T-helper 2 cell treated with Interferon-gamma antibody and Interleukin-4, amounts not matched to agents 100 ng/mL and 5 ng/mL, for 36 hours (primary cell): ENCODE results near the gene URB1. TPM values are rescaled to one million over a fixed set of nuclear protein-coding genes. Genes with fewer than 3 reads are reported as not detected.

Source experiments
- intact Hi-C: fragments of 100-400 bp; cut with micrococcal nuclease; formaldehyde crosslinking; loops from one replicate; pipeline ENCODE4 v1.15.1; 2023
- total RNA-seq: library from RNA; stranded (reverse); gene quantifications from 2 replicates; pipeline ENCODE4 v1.2.3, GENCODE V29; 2022

URB1 gene
- total RNA-seq, 1 donor from 2014 or later = 22.8 TPM

- intact Hi-C loops = loop anchor here (1.0 to 10.0 kb wide), 5 partner anchors 19 to 360 kb away; partner anchors contain the start of genes CFAP298, MIS18A and URB1
These were observed 19.6 kb upstream of the URB1 start, which contains the start of gene EVA1C for GRCh38 chr21:32412162-32413014. EVA1C (plus strand) TSS chr21:32412706; CDS start chr21:32412854, 148 bp downstream.

- intact Hi-C loops = loop anchor here (1.0 to 10.0 kb wide), 5 partner anchors 18 to 361 kb away; partner anchors contain the start of genes CFAP298, MIS18A and URB1
These were observed 18.7 kb upstream of the URB1 start for GRCh38 chr21:32411350-32412161.

GRCh38 chr21:32410916-32411315 lies 18.1 kb upstream of the URB1 start:
- intact Hi-C loops = loop anchor here (5.0 to 10.0 kb wide), 3 partner anchors 84 to 201 kb away; partner anchors contain the start of genes CFAP298 and MIS18A

- intact Hi-C loops = loop anchor here (5.0 to 10.0 kb wide), 3 partner anchors 85 to 202 kb away; partner anchors contain the start of genes CFAP298 and MIS18A
These were observed 17.5 kb upstream of the URB1 start for GRCh38 chr21:32410291-32410690.

GRCh38 chr21:32406405-32406804 lies 13.6 kb upstream of the URB1 start:
- intact Hi-C loops = loop anchor here (10.0 kb wide), 1 partner anchor 418 kb away; no protein-coding TSS in a partner anchor

GRCh38 chr21:32403201-32403777 lies 10.5 kb upstream of the URB1 start:
- intact Hi-C loops = loop anchor here (1.0 to 10.0 kb wide), 3 partner anchors 166 to 422 kb away; no protein-coding TSS in a partner anchor

GRCh38 chr21:32393677-32394001 lies 827 bp upstream of the URB1 start:
- intact Hi-C loops = loop anchor here (1.0 to 5.0 kb wide), 7 partner anchors 19 to 1249 kb away; partner anchors contain the start of genes CFAP298, CRYZL1, EVA1C and ITSN1

GRCh38 chr21:32392299-32392879 lies 423 bp downstream of the URB1 start:
- intact Hi-C loops = loop anchor here (1.0 to 5.0 kb wide), 4 partner anchors 113 to 1250 kb away; partner anchors contain the start of genes CRYZL1, ITSN1, MIS18A and PAXBP1

GRCh38 chr21:32391755-32392154 lies 1.1 kb downstream of the URB1 start:
- intact Hi-C loops = loop anchor here (1.0 to 5.0 kb wide), 4 partner anchors 112 to 1251 kb away; partner anchors contain the start of genes CRYZL1, ITSN1, MIS18A and PAXBP1

GRCh38 chr21:32390537-32391224 lies 2.1 kb downstream of the URB1 start:
- intact Hi-C loops = loop anchor here (5.0 kb wide), 3 partner anchors 382 to 1252 kb away; partner anchors contain the start of genes CRYZL1, ITSN1, PAXBP1 and SCAF4

- intact Hi-C loops = loop anchor here (5.0 kb wide), 3 partner anchors 383 to 1253 kb away; partner anchors contain the start of genes CRYZL1, ITSN1, PAXBP1 and SCAF4
These were observed 3.3 kb downstream of the URB1 start for GRCh38 chr21:32389337-32390015.

GRCh38 chr21:32388306-32388705 lies 4.5 kb downstream of the URB1 start:
- intact Hi-C loops = no loop called here

GRCh38 chr21:32387151-32387550 lies 5.7 kb downstream of the URB1 start:
- intact Hi-C loops = no loop called here

- intact Hi-C loops = no loop called here
These were observed 6.5 kb downstream of the URB1 start for GRCh38 chr21:32386195-32386870.

- intact Hi-C loops = no loop called here
These were observed 9.0 kb downstream of the URB1 start for GRCh38 chr21:32383812-32384211.

GRCh38 chr21:32382108-32382644 lies 10.6 kb downstream of the URB1 start:
- intact Hi-C loops = no loop called here

GRCh38 chr21:32381571-32381970 lies 11.2 kb downstream of the URB1 start:
- intact Hi-C loops = no loop called here

GRCh38 chr21:32380940-32381339 lies 11.9 kb downstream of the URB1 start:
- intact Hi-C loops = no loop called here
